Effector CD8-positive, alpha-beta T cell (primary cell): ENCODE results near the gene IFITM2.

Experiments used
- DNase-seq: peaks from one replicate; lab custom pipeline; 2025; lab: John Stamatoyannopoulos, UW

The IFITM2 gene

GRCh38 chr11:281486-282161 lies 26.0 kb upstream of the IFITM2 start:
- DNase-seq: no peak

GRCh38 chr11:282171-282570 lies 25.4 kb upstream of the IFITM2 start:
- no peak for DNase-seq

GRCh38 chr11:282630-283360 lies 24.8 kb upstream of the IFITM2 start:
- DNase-seq: no peak

GRCh38 chr11:283405-284104 lies 24.1 kb upstream of the IFITM2 start:
- DNase-seq: no peak

- no peak for DNase-seq
Observed at GRCh38 chr11:284105-285020, 23.3 kb upstream of the IFITM2 start.

GRCh38 chr11:285021-285893 lies 22.4 kb upstream of the IFITM2 start:
- DNase-seq: no peak

- no peak for DNase-seq
Observed at GRCh38 chr11:285894-286220, 21.8 kb upstream of the IFITM2 start.

GRCh38 chr11:286977-287820 lies 20.4 kb upstream of the IFITM2 start:
- DNase-seq: peak; percentile 76

DNA sequence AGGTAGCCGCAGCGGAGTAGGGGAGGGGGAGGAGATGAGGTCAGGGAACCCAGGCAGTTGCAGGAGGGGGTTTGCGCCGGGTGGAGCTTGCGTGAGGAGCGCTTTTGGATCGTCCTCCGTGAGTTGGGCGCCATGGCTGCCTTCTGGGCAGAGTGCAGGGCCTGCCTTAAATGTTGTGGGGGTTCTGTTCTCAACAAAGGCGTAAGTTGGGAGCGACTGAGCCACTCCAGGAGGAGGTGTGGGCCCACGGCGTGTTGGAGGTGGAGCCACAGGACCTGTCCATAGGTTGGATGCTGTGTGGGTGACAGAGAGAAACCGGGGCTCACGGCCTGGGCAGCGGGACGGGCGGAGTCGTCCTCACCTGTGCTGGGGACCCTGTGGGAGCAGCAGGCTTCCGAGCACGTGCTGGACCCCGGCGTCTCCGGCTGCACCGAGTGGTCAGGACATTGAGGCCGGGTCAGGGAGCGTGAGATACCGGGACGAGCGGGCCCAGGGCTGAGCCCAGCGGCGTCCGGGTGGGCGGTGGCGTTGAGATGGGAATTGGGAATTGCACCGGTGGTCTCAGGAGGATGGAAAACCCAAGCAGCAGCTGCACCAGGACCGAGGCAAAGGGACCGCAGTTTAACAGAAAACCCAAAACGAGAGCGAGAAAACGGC lies 19.7 kb upstream of the IFITM2 start:
- DNase-seq: no peak

DNA sequence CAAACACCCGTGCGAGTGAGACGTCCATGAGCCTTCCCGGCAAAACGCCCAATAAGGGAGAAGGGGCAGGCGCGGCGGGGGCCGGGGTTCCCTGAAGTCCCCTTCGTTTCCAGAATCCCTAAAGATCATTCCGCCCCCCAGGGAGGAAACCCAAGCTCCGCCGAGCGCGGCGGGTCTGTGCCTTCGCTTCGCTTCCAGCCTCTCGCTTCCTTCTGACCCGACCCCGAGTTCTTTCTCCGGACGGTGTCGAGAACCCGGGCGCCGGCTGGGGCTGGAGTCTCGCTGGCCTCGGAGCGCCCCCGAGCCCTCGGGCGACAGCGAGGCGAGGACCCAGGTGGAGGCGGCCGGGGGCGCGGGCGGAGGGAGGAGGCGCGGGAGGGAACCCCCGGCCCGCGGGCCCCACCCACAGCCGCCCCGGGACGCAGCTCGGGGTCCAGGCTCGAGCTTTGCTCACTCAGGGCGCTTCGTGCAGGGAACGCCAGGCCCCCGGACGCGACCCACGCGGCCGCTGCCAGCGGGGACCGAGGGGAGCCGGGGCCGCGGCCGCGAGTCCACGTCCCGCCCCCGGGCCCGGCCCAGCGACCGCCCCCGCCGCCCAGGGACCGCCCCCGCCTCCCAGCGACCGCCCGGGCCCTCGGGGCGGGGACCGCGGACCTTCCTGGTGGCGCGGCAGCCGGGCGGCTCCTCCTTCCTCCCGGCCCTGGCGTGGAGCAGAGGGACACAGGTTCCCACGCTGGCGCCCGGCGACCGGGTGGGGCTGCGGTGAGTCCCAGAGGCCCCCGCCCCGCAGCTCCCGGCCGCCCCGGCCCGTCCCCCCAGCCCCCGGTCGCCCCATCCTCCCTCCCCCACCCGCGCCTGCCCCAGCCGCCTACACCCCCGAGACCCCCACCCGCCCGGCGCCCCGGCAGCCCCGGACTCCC lies 18.9 kb upstream of the IFITM2 start, which contains the start of gene PGGHG:
TSS of gene PGGHG (plus strand) at position 649 of the 920 bp plus-strand sequence. CDS start 691 bp downstream, outside the sequence.
- DNase-seq: peak; percentile 47

- peak; percentile 57 for DNase-seq
Observed at GRCh38 chr11:289398-289711, 18.3 kb upstream of the IFITM2 start.

- no peak for DNase-seq
Observed at GRCh38 chr11:289712-290620, 17.6 kb upstream of the IFITM2 start.

GRCh38 chr11:290621-291231 lies 16.9 kb upstream of the IFITM2 start:
- no peak for DNase-seq

DNA sequence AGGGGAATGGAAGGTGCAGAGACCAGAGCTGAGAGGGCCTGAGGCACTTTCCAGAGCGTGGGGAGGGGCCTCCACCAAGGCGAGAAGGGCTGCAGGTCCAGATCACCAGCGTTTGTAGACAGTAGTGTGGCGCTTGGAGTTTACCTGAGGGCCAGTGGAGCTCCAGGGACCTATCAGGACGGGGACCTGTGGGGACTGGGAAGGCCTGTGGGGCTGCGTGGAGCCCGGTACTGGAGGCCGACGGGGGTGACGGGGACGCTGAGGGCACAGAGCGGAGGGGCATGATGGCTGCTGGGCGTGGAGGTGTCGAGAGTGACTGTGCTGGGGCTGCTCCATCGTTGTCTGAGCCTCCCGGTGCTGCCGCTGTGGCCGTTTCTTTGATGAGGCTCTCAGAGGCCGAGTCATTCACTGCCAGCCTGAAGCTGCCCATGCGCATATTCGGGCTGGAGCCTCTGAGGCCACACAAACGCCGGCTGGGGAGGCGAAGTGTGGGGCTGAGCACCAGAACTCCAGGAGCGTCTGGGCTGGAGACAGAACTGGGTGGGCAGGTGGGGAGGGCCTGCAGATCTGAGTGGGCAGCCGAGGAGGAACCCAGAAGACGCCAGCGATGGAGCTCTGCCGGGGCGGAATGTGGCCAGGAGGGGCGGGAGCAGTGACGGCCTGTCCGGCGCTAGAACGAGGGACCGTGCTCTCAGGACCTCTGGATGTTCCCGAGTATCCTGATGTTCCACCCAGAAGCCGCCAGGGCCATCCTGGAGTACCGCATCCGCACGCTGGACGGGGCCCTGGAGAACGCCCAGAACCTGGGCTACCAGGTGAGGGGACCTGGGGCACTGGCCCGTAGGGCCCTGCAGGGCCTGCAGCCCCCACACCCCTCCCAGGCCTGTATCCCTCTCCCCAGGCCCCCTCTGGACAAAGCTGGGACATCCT lies 16.1 kb upstream of the IFITM2 start:
- DNase-seq: no peak

GRCh38 chr11:292211-293121 lies 15.2 kb upstream of the IFITM2 start:
- no peak for DNase-seq
